ENCODE measurements around the gene MEX3A. TPM values are rescaled to one million over a fixed set of nuclear protein-coding genes. Genes with fewer than 3 reads are reported as not detected.

MEX3A gene
- total and polyA plus RNA-seq, 2 experiments from 2014 or later = 18.5 to 38.1 TPM

- Histone ChIP-seq H3K27me3 (ENCODE audit: insufficient read depth) (no peaks in the 10 kb centered on the region), H3K9me2 (ENCODE audit: insufficient read depth) (no peaks in the 10 kb centered on the region), H3K36me3 (ENCODE audit: insufficient read depth) (no peaks in the 10 kb centered on the region), H3K4me1 (ENCODE audit: insufficient read depth) (peaks cover 12% of the 10 kb centered on the region; the same call in 1 of the 2 replicates), H3F3A (replicated peaks; ENCODE audit: low read depth) (peaks cover 22% of the 10 kb centered on the region), H3K27ac (ENCODE audit: low read depth) (peak overlapping the region; percentile 3; the same call in 1 of the 2 replicates), H3K4me2 (peak overlapping the region; percentile 97), H2AFZ (peak overlapping the region; percentile 96; the same call in 1 of the 2 replicates), H3K4me3 (peak overlapping the region; percentile 93), H3K79me2 (replicated peaks; ENCODE audit: insufficient read depth) (peaks cover 32% of the 10 kb centered on the region), H4K20me1 (replicated peaks; ENCODE audit: insufficient read depth) (peaks cover 12% of the 10 kb centered on the region)
- H3K4me1 Mint-ChIP-seq = peaks cover 22% of the 10 kb centered on the region
- DNase-seq (ENCODE audit: low spot score) = no peak
- H3K27me3 Mint-ChIP-seq (ENCODE audit: insufficient read depth, low read depth, poor library complexity) = peaks cover 21% of the 10 kb centered on the region
- peak overlapping the region; percentile 48; the same call in 1 of the 2 replicates for H3K27ac Mint-ChIP-seq
- TF ChIP-seq STAT1 (IDR thresholded peaks at IDR 0.05; ENCODE audit: unreplicated experiment) (no peak), ZNF462 (CRISPR knock-in tag; IDR thresholded peaks at IDR 0.05) (no peak)
- no peak for ATAC-seq
- H3K36me3 Mint-ChIP-seq (ENCODE audit: low read depth) = peaks cover 36% of the 10 kb centered on the region
- no peaks in the 10 kb centered on the region; the same call in 2 of the 3 replicates for H3K9me3 Mint-ChIP-seq
- peak overlapping the region; percentile 91 for H3K4me3 Mint-ChIP-seq
Measured at GRCh38 chr1:156055281-156056048, 26.8 kb downstream of the MEX3A start.

- Histone ChIP-seq H3K79me2 (replicated peaks; ENCODE audit: insufficient read depth) (peaks cover 32% of the 10 kb centered on the region), H2AFZ (peak within 1 kb of the TSS; percentile 96), H3K4me1 (ENCODE audit: insufficient read depth) (peaks cover 12% of the 10 kb centered on the region; the same call in 1 of the 2 replicates)
- TF ChIP-seq POLR2AphosphoS5 (IDR thresholded peaks at IDR 0.05; ENCODE audit: low read depth) = peak; percentile 93
- no peak for TF ChIP-seq EZH2 (IDR thresholded peaks at IDR 0.05; ENCODE audit: low read depth, unreplicated experiment)
- TF ChIP-seq ZNF331 (CRISPR knock-in tag; IDR thresholded peaks at IDR 0.05; ENCODE audit: low read depth) = no peak
- TF ChIP-seq REST (IDR thresholded peaks at IDR 0.05; ENCODE audit: unreplicated experiment) = no peak
- no peak for TF ChIP-seq JUNB (IDR thresholded peaks at IDR 0.05; ENCODE audit: unreplicated experiment)
- TF ChIP-seq ETS1 (IDR thresholded peaks at IDR 0.05) = peak; percentile 99
Measured at GRCh38 chr1:156054500-156055280, 27.6 kb downstream of the MEX3A start, which contains the start of gene LAMTOR2. Gene LAMTOR2 (plus strand): TSS chr1:156054782. CDS start chr1:156054890, 108 bp downstream.

More at GRCh38 chr1:156054500-156055280, 27.6 kb downstream of the MEX3A start, which contains the start of gene LAMTOR2:
- peak within 1 kb of the TSS; percentile 99 for H3K4me3 Mint-ChIP-seq
- peak within 1 kb of the TSS; percentile 93 for H3K4me3 ChIP-seq
- peaks cover 22% of the 10 kb centered on the region for H3K4me1 Mint-ChIP-seq
- DNase-seq (ENCODE audit: low spot score) (peak; percentile 100), ATAC-seq (peak; percentile 75)
- H3K27me3 ChIP-seq (ENCODE audit: insufficient read depth) = no peaks in the 10 kb centered on the region
- H3F3A ChIP-seq (replicated peaks; ENCODE audit: low read depth) = peaks cover 21% of the 10 kb centered on the region
- H3K9me3 Mint-ChIP-seq = no peaks in the 10 kb centered on the region; the same call in 2 of the 3 replicates
- H3K27ac Mint-ChIP-seq = peak within 1 kb of the TSS; percentile 97
- H3K27ac ChIP-seq (ENCODE audit: low read depth) = peak within 1 kb of the TSS; percentile 99
- peaks cover 43% of the 10 kb centered on the region for H3K36me3 Mint-ChIP-seq (ENCODE audit: low read depth)
- peak within 1 kb of the TSS; percentile 97 for H3K4me2 ChIP-seq
- peaks cover 17% of the 10 kb centered on the region for H3K27me3 Mint-ChIP-seq (ENCODE audit: insufficient read depth, low read depth, poor library complexity)
- H3K9me2 ChIP-seq (ENCODE audit: insufficient read depth) = no peaks in the 10 kb centered on the region
- H4K20me1 ChIP-seq (replicated peaks; ENCODE audit: insufficient read depth) = peaks cover 12% of the 10 kb centered on the region
- H3K36me3 ChIP-seq (ENCODE audit: insufficient read depth) = no peaks in the 10 kb centered on the region
